Body of pancreas (tissue), 4 donors: ENCODE measurements around the gene RABAC1.

ENCODE experiments used
- CTCF ChIP-seq, 7 experiments: fragments of 450-650 bp in 4 of 7; fragments of 200-600 bp in 3 of 7; sonication (generic) in 3 of 7; IDR thresholded peaks; one replicate each; pipeline ENCODE4 v1.5.1; 2016 to 2019; ENCODE audit warnings: antibody characterized with exemption in 7 of 7
- POLR2A ChIP-seq, 3 donors: fragments of 450-650 bp; IDR thresholded peaks; one replicate each; pipeline ENCODE4 v1.6.1; 2016; ENCODE audit warnings: antibody characterized with exemption in 3 of 3, mild to moderate bottlenecking in 2 of 3

GRCh38 chr19:41997121-41997850 is 38.2 kb upstream of the RABAC1 start:
- TF ChIP-seq CTCF (IDR thresholded peaks at IDR 0.05) (no peak), POLR2A (IDR thresholded peaks at IDR 0.05) (no peak)
